Activated CD4-positive, CD25-positive, alpha-beta regulatory T cell treated with anti-CD3 and anti-CD28 coated beads, Interleukin-2, amount 50 U/mL, for 16 hours (primary cell): ENCODE results near the gene CLIC5.

ENCODE experiments used
- DNase-seq: peaks from one replicate; pipeline ENCODE4 v3.0.0-alpha.2; 2020; ENCODE audit warnings: low read depth, low spot score

Gene CLIC5

GRCh38 chr6:45843848-45844521, 171.7 kb downstream of the CLIC5 start:
- no peak for DNase-seq

- no peak for DNase-seq
Observed at GRCh38 chr6:45841062-45841461, 174.6 kb downstream of the CLIC5 start.

GRCh38 chr6:45838996-45839395, 176.7 kb downstream of the CLIC5 start:
- DNase-seq, result no peak

GRCh38 chr6:45838451-45838850, 177.2 kb downstream of the CLIC5 start:
- no peak for DNase-seq

- DNase-seq, result no peak
Observed at GRCh38 chr6:45837541-45838200, 178.0 kb downstream of the CLIC5 start.

- DNase-seq, result no peak
Observed at GRCh38 chr6:45836984-45837383, 178.7 kb downstream of the CLIC5 start.

GRCh38 chr6:45836438-45836824, 179.2 kb downstream of the CLIC5 start:
- no peak for DNase-seq

GRCh38 chr6:45835721-45836437, 179.8 kb downstream of the CLIC5 start:
- no peak for DNase-seq

- no peak for DNase-seq
Observed at GRCh38 chr6:45832063-45832462, 183.6 kb downstream of the CLIC5 start.
